GM12878 (cell line): ENCODE data around the gene CLDN7. TPM values are rescaled to one million over a fixed set of nuclear protein-coding genes. Genes with fewer than 3 reads are reported as not detected.

Source experiments
- CREB1 ChIP-seq: IDR thresholded peaks from 2 replicates; pipeline ENCODE4 v1.6.1; 2012; ENCODE audit warnings: low read depth, mild to moderate bottlenecking, inconsistent platforms
- NFIC ChIP-seq: IDR thresholded peaks from 2 replicates; pipeline ENCODE4 v1.6.1; 2012; ENCODE audit warnings: low read depth, mild to moderate bottlenecking, inconsistent platforms, low read length, moderate library complexity
- STAT1 ChIP-seq: fragments of 450-650 bp; conservative IDR thresholded peaks from 2 replicates; pipeline ENCODE4 v1.6.1; 2014; ENCODE audit warnings: antibody characterized with exemption, mild to moderate bottlenecking
- ZBTB11 ChIP-seq: fragments of 450-650 bp; formaldehyde crosslinking; IDR thresholded peaks from 2 replicates; pipeline ENCODE4 v1.5.0; 2022; ENCODE audit warnings: mild to moderate bottlenecking, missing genetic modification characterization
- polyA plus RNA-seq, 11 experiments: library from polyadenylated mRNA; depleted of rRNA in 4 of 11; unstranded in 6 of 11; stranded (reverse) in 5 of 11; fragments of >200 nt; fragmentation: Nextera tagmentation in 4 of 11; fragmentation: Illumina TruSeq in 1 of 11; extraction: Ambion mirVana in 4 of 11; extraction: Trizol in 1 of 11; gene quantifications; 1 replicate in 1 of 11; 2 replicates in 10 of 11; pipeline versions ENCODE4 v1.2.1 to v1.2.3, GENCODE V29; 2011 to 2016; ENCODE audit warnings: inconsistent platforms in 2 of 11, missing spikeins in 2 of 11, low read depth in 1 of 11
- total RNA-seq, 4 experiments: library from RNA; depleted of rRNA in 3 of 4; stranded (reverse); fragments of >200 nt in 3 of 4; fragmentation: Illumina TruSeq in 1 of 4; extraction: Trizol in 1 of 4; gene quantifications; 2 replicates each; pipeline versions ENCODE4 v1.2.1 to v1.2.3, GENCODE V29; 2013 to 2021
- TF ChIP-seq, protein P1 (sequence below): fragments of 450-650 bp; formaldehyde crosslinking; IDR thresholded peaks from 2 replicates; pipeline ENCODE4 v1.4.0; 2020; ENCODE audit warnings: mild to moderate bottlenecking, moderate library complexity
- TF ChIP-seq, protein P2 (sequence below): fragments of 450-650 bp; IDR thresholded peaks from 2 replicates; pipeline ENCODE4 v1.6.1; 2016; ENCODE audit warnings: mild to moderate bottlenecking, moderate library complexity, borderline replicate concordance
- TF ChIP-seq, protein P3 (sequence below): fragments of 150-350 bp; IDR thresholded peaks from 2 replicates; pipeline ENCODE4 v1.6.1; 2016; ENCODE audit warnings: low read depth, low read length
- TF ChIP-seq, protein P4 (sequence below): fragments of 450-650 bp; IDR thresholded peaks from 2 replicates; pipeline ENCODE4 v1.6.1; 2014; ENCODE audit warnings: mild to moderate bottlenecking

CLDN7 gene
- total and polyA plus RNA-seq, 10 of the 15 experiments (the other 5 are each of a cell fraction or from before 2014, with no cell fraction given) = 0.19 to 1.3 (median 0.36) TPM; not detected in 5

- TF ChIP-seq, protein P1, sequence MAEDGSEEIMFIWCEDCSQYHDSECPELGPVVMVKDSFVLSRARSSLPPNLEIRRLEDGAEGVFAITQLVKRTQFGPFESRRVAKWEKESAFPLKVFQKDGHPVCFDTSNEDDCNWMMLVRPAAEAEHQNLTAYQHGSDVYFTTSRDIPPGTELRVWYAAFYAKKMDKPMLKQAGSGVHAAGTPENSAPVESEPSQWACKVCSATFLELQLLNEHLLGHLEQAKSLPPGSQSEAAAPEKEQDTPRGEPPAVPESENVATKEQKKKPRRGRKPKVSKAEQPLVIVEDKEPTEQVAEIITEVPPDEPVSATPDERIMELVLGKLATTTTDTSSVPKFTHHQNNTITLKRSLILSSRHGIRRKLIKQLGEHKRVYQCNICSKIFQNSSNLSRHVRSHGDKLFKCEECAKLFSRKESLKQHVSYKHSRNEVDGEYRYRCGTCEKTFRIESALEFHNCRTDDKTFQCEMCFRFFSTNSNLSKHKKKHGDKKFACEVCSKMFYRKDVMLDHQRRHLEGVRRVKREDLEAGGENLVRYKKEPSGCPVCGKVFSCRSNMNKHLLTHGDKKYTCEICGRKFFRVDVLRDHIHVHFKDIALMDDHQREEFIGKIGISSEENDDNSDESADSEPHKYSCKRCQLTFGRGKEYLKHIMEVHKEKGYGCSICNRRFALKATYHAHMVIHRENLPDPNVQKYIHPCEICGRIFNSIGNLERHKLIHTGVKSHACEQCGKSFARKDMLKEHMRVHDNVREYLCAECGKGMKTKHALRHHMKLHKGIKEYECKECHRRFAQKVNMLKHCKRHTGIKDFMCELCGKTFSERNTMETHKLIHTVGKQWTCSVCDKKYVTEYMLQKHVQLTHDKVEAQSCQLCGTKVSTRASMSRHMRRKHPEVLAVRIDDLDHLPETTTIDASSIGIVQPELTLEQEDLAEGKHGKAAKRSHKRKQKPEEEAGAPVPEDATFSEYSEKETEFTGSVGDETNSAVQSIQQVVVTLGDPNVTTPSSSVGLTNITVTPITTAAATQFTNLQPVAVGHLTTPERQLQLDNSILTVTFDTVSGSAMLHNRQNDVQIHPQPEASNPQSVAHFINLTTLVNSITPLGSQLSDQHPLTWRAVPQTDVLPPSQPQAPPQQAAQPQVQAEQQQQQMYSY (CRISPR knock-in tag) = no peak
- TF ChIP-seq, protein P2, sequence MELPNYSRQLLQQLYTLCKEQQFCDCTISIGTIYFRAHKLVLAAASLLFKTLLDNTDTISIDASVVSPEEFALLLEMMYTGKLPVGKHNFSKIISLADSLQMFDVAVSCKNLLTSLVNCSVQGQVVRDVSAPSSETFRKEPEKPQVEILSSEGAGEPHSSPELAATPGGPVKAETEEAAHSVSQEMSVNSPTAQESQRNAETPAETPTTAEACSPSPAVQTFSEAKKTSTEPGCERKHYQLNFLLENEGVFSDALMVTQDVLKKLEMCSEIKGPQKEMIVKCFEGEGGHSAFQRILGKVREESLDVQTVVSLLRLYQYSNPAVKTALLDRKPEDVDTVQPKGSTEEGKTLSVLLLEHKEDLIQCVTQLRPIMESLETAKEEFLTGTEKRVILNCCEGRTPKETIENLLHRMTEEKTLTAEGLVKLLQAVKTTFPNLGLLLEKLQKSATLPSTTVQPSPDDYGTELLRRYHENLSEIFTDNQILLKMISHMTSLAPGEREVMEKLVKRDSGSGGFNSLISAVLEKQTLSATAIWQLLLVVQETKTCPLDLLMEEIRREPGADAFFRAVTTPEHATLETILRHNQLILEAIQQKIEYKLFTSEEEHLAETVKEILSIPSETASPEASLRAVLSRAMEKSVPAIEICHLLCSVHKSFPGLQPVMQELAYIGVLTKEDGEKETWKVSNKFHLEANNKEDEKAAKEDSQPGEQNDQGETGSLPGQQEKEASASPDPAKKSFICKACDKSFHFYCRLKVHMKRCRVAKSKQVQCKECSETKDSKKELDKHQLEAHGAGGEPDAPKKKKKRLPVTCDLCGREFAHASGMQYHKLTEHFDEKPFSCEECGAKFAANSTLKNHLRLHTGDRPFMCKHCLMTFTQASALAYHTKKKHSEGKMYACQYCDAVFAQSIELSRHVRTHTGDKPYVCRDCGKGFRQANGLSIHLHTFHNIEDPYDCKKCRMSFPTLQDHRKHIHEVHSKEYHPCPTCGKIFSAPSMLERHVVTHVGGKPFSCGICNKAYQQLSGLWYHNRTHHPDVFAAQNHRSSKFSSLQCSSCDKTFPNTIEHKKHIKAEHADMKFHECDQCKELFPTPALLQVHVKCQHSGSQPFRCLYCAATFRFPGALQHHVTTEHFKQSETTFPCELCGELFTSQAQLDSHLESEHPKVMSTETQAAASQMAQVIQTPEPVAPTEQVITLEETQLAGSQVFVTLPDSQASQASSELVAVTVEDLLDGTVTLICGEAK = no peak
- TF ChIP-seq NFIC (no peak), CREB1 (no peak), STAT1 (no peak), ZBTB11 (no peak)
- TF ChIP-seq, protein P3, sequence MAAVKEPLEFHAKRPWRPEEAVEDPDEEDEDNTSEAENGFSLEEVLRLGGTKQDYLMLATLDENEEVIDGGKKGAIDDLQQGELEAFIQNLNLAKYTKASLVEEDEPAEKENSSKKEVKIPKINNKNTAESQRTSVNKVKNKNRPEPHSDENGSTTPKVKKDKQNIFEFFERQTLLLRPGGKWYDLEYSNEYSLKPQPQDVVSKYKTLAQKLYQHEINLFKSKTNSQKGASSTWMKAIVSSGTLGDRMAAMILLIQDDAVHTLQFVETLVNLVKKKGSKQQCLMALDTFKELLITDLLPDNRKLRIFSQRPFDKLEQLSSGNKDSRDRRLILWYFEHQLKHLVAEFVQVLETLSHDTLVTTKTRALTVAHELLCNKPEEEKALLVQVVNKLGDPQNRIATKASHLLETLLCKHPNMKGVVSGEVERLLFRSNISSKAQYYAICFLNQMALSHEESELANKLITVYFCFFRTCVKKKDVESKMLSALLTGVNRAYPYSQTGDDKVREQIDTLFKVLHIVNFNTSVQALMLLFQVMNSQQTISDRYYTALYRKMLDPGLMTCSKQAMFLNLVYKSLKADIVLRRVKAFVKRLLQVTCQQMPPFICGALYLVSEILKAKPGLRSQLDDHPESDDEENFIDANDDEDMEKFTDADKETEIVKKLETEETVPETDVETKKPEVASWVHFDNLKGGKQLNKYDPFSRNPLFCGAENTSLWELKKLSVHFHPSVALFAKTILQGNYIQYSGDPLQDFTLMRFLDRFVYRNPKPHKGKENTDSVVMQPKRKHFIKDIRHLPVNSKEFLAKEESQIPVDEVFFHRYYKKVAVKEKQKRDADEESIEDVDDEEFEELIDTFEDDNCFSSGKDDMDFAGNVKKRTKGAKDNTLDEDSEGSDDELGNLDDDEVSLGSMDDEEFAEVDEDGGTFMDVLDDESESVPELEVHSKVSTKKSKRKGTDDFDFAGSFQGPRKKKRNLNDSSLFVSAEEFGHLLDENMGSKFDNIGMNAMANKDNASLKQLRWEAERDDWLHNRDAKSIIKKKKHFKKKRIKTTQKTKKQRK = no peak
- TF ChIP-seq, protein P4, sequence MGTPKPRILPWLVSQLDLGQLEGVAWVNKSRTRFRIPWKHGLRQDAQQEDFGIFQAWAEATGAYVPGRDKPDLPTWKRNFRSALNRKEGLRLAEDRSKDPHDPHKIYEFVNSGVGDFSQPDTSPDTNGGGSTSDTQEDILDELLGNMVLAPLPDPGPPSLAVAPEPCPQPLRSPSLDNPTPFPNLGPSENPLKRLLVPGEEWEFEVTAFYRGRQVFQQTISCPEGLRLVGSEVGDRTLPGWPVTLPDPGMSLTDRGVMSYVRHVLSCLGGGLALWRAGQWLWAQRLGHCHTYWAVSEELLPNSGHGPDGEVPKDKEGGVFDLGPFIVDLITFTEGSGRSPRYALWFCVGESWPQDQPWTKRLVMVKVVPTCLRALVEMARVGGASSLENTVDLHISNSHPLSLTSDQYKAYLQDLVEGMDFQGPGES = no peak
These were observed 7.8 kb downstream of the CLDN7 start (continued) for GRCh38 chr17:7254511-7254910.
